ELF-1 (cell line): Measurements from ENCODE around the gene ZNF726.
"Not testable (repeated sequence)": the region's sequence is repeated elsewhere in the genome, so short reads cannot be mapped to it uniquely, and the experiment has no call there.

Experiments used
- DNase-seq: peaks from one replicate; pipeline ENCODE4 v3.0.0-alpha.2; 2016; ENCODE audit warnings: low read depth, low spot score

ZNF726 gene

GRCh38 chr19:23943411-23943810 is 28.7 kb downstream of the ZNF726 start:
- no peak for DNase-seq

- no peak for DNase-seq
Observed at GRCh38 chr19:23946569-23946968, 31.9 kb downstream of the ZNF726 start.

- DNase-seq, result no peak
Observed at GRCh38 chr19:23949611-23950010, 34.9 kb downstream of the ZNF726 start.

GRCh38 chr19:23956051-23956450 is 41.4 kb downstream of the ZNF726 start:
- no peak for DNase-seq

GRCh38 chr19:23957660-23958281 is 43.1 kb downstream of the ZNF726 start:
- peak; percentile 3 for DNase-seq

- not testable (repeated sequence) for DNase-seq
Observed at GRCh38 chr19:23963396-23963795, 48.7 kb downstream of the ZNF726 start.

- not testable (repeated sequence) for DNase-seq
Observed at GRCh38 chr19:23963881-23964280, 49.2 kb downstream of the ZNF726 start.

- not testable (repeated sequence) for DNase-seq
Observed at GRCh38 chr19:23964334-23964733, 49.6 kb downstream of the ZNF726 start.

- no peak for DNase-seq
Observed at GRCh38 chr19:23969630-23970029, 54.9 kb downstream of the ZNF726 start.

GRCh38 chr19:23971598-23971997 is 56.9 kb downstream of the ZNF726 start:
- peak; percentile 36 for DNase-seq

GRCh38 chr19:23972161-23972560 is 57.5 kb downstream of the ZNF726 start:
- peak; percentile 9 for DNase-seq

GRCh38 chr19:23974941-23975340 is 60.3 kb downstream of the ZNF726 start:
- DNase-seq, result no peak

GRCh38 chr19:23976631-23977030 is 61.9 kb downstream of the ZNF726 start:
- not testable (repeated sequence) for DNase-seq

GRCh38 chr19:23977256-23977655 is 62.6 kb downstream of the ZNF726 start:
- not testable (repeated sequence) for DNase-seq

- DNase-seq, result no peak
Observed at GRCh38 chr19:23978068-23978467, 63.4 kb downstream of the ZNF726 start.

GRCh38 chr19:23980805-23981204 is 66.1 kb downstream of the ZNF726 start:
- no peak for DNase-seq

- DNase-seq, result no peak
Observed at GRCh38 chr19:23981863-23982262, 67.2 kb downstream of the ZNF726 start.

GRCh38 chr19:23983406-23983805 is 68.7 kb downstream of the ZNF726 start:
- DNase-seq, result no peak
